Upper lobe of left lung (tissue), 4 donors: ENCODE data around the gene CYB5R2.

Source experiments
- CTCF ChIP-seq, 6 experiments: fragments of 450-650 bp in 4 of 6; fragments of 200-600 bp in 2 of 6; sonication (generic) in 2 of 6; IDR thresholded peaks; one replicate each; pipeline ENCODE4 v1.5.1; 2016 to 2019; ENCODE audit warnings: antibody characterized with exemption in 6 of 6
- EP300 ChIP-seq, 4 donors: sonication (generic); formaldehyde crosslinking; IDR thresholded peaks; one replicate each; pipeline ENCODE4 v1.5.1; 2017; ENCODE audit warnings: antibody characterized with exemption in 4 of 4, control low read depth in 2 of 4
- POLR2A ChIP-seq, 4 donors: fragments of 450-650 bp; IDR thresholded peaks; one replicate each; pipeline ENCODE4 v1.5.1; 2016 to 2017; ENCODE audit warnings: antibody characterized with exemption in 4 of 4, mild to moderate bottlenecking in 2 of 4
- POLR2AphosphoS5 ChIP-seq, 2 donors: sonication (generic); formaldehyde crosslinking; IDR thresholded peaks; one replicate each; pipeline ENCODE4 v1.5.1; 2017; ENCODE audit warnings: antibody characterized with exemption in 2 of 2

GRCh38 chr11:7691759-7692350 lies 18.6 kb upstream of the CYB5R2 start:
- TF ChIP-seq CTCF (IDR thresholded peaks at IDR 0.05) (no peak), POLR2A (IDR thresholded peaks at IDR 0.05) (no peak), POLR2AphosphoS5 (IDR thresholded peaks at IDR 0.05) (no peak), EP300 (IDR thresholded peaks at IDR 0.05) (no peak)
